ENCODE results near the gene KCNF1. TPM values are rescaled to one million over a fixed set of nuclear protein-coding genes. Genes with fewer than 3 reads are reported as not detected.

The KCNF1 gene
- total RNA-seq, 2 experiments from 2014 or later: not detected

- ChIA-PET POLR2A (interaction anchor here (0.6 to 0.7 kb wide), 3 partner anchors 194 to 1564 kb away, joined by 3 to 6 read pairs (median 3); no protein-coding TSS in a partner anchor), CTCF (ENCODE audit: unreplicated experiment) (no interaction called here)
- Histone ChIP-seq H4K20me1 (ENCODE audit: insufficient read depth, low read length) (no peaks in the 10 kb centered on the region), H3K4me2 (ENCODE audit: low read length) (no peak overlapping the region), H3K9me2 (ENCODE audit: insufficient read depth, low read length) (no peaks in the 10 kb centered on the region), H3K4me1 (ENCODE audit: insufficient read depth, low read length, poor library complexity, severe bottlenecking) (no peaks in the 10 kb centered on the region), H3K4me3 (ENCODE audit: low read depth, low read length, poor library complexity, severe bottlenecking) (no peak overlapping the region), H3K36me3 (ENCODE audit: insufficient read depth, low read length) (no peaks in the 10 kb centered on the region), H3K79me2 (ENCODE audit: insufficient read depth, low read depth, low read length) (no peaks in the 10 kb centered on the region), H3K9me3 (ENCODE audit: low read length) (no peaks in the 10 kb centered on the region), H3K27ac (ENCODE audit: low read depth, low read length, poor library complexity, severe bottlenecking) (no peak overlapping the region), H2AFZ (ENCODE audit: low read length) (no peak overlapping the region)
- DNase-seq (ENCODE audit: low spot score): no peak
- TF ChIP-seq EZH2phosphoT487 (IDR thresholded peaks at IDR 0.05; ENCODE audit: borderline replicate concordance, low read depth, low read length): no peak
- TF ChIP-seq CTCF (conservative IDR thresholded peaks at IDR 0.05; ENCODE audit: low read length): no peak
- no TSS peak for BruUV-seq (replicated peaks)
- intact Hi-C loops (cut with micrococcal nuclease; ENCODE audit: unreplicated experiment): no loop called here
These were observed 34.8 kb upstream of the KCNF1 start for GRCh38 chr2:10876963-10877362.

GRCh38 chr2:10877651-10878111 lies 34.1 kb upstream of the KCNF1 start:
- no TSS peak for BruUV-seq (replicated peaks)
- intact Hi-C loops (cut with micrococcal nuclease; ENCODE audit: unreplicated experiment): no loop called here
- no peaks in the 10 kb centered on the region for H3K79me2 ChIP-seq (ENCODE audit: insufficient read depth, low read depth, low read length)
- H4K20me1 ChIP-seq (ENCODE audit: insufficient read depth, low read length): no peaks in the 10 kb centered on the region
- no peak overlapping the region for H3K27ac ChIP-seq (ENCODE audit: low read depth, low read length, poor library complexity, severe bottlenecking)
- H2AFZ ChIP-seq (ENCODE audit: low read length): no peak overlapping the region
- no peaks in the 10 kb centered on the region for H3K9me2 ChIP-seq (ENCODE audit: insufficient read depth, low read length)
- no peaks in the 10 kb centered on the region for H3K4me1 ChIP-seq (ENCODE audit: insufficient read depth, low read length, poor library complexity, severe bottlenecking)
- DNase-seq (ENCODE audit: low spot score): no peak
- no peak overlapping the region for H3K4me2 ChIP-seq (ENCODE audit: low read length)
- no peaks in the 10 kb centered on the region for H3K9me3 ChIP-seq (ENCODE audit: low read length)
- TF ChIP-seq EZH2phosphoT487 (IDR thresholded peaks at IDR 0.05; ENCODE audit: borderline replicate concordance, low read depth, low read length): no peak
- TF ChIP-seq CTCF (conservative IDR thresholded peaks at IDR 0.05; ENCODE audit: low read length): no peak
- H3K36me3 ChIP-seq (ENCODE audit: insufficient read depth, low read length): no peaks in the 10 kb centered on the region
- ChIA-PET POLR2A (interaction anchor here (0.6 to 0.7 kb wide), 3 partner anchors 193 to 445 kb away, joined by 3 to 6 read pairs (median 3); no protein-coding TSS in a partner anchor), CTCF (ENCODE audit: unreplicated experiment) (no interaction called here)
- H3K4me3 ChIP-seq (ENCODE audit: low read depth, low read length, poor library complexity, severe bottlenecking): no peak overlapping the region

- no peak overlapping the region for H3K4me3 ChIP-seq (ENCODE audit: low read depth, low read length, poor library complexity, severe bottlenecking)
- CTCF ChIA-PET (ENCODE audit: unreplicated experiment): interaction anchor here (0.6 kb wide), 1 partner anchor 141 kb away, joined by 14 read pairs; no protein-coding TSS in a partner anchor
- no peaks in the 10 kb centered on the region for H4K20me1 ChIP-seq (ENCODE audit: insufficient read depth, low read length)
- H3K79me2 ChIP-seq (ENCODE audit: insufficient read depth, low read depth, low read length): no peaks in the 10 kb centered on the region
- TF ChIP-seq EZH2phosphoT487 (IDR thresholded peaks at IDR 0.05; ENCODE audit: borderline replicate concordance, low read depth, low read length) (no peak), CTCF (conservative IDR thresholded peaks at IDR 0.05; ENCODE audit: low read length) (no peak)
- DNase-seq (ENCODE audit: low spot score): no peak
- BruUV-seq (replicated peaks): no TSS peak
- no peaks in the 10 kb centered on the region for H3K9me3 ChIP-seq (ENCODE audit: low read length)
- no peak overlapping the region for H3K27ac ChIP-seq (ENCODE audit: low read depth, low read length, poor library complexity, severe bottlenecking)
- no peaks in the 10 kb centered on the region for H3K4me1 ChIP-seq (ENCODE audit: insufficient read depth, low read length, poor library complexity, severe bottlenecking)
- POLR2A ChIA-PET: interaction anchor here (0.9 kb wide), 1 partner anchor 598 kb away, joined by 3 read pairs; no protein-coding TSS in a partner anchor
- no peak overlapping the region for H2AFZ ChIP-seq (ENCODE audit: low read length)
- intact Hi-C loops (cut with micrococcal nuclease; ENCODE audit: unreplicated experiment): no loop called here
- H3K36me3 ChIP-seq (ENCODE audit: insufficient read depth, low read length): no peaks in the 10 kb centered on the region
- H3K4me2 ChIP-seq (ENCODE audit: low read length): no peak overlapping the region
- H3K9me2 ChIP-seq (ENCODE audit: insufficient read depth, low read length): no peaks in the 10 kb centered on the region
These were observed 33.3 kb upstream of the KCNF1 start for GRCh38 chr2:10878268-10878915.

Measured in OCI-LY7 (cell line).